Muscle of back (tissue), 11 donors: ENCODE results near the gene ITPK1. TPM values are rescaled to one million over a fixed set of nuclear protein-coding genes. Genes with fewer than 3 reads are reported as not detected.
"Not testable (repeated sequence)": the region's sequence is repeated elsewhere in the genome, so short reads cannot be mapped to it uniquely, and the experiment has no call there.

Source experiments
- DNase-seq, 3 donors: peaks; one replicate each; pipeline versions ENCODE4 v3.0.0 to v3.0.0-alpha.2; 2013
- polyA plus RNA-seq, 10 donors: library from polyadenylated mRNA; unstranded; fragments of 120-200 nt; gene quantifications; one replicate each; pipeline ENCODE4 v1.2.1, GENCODE V29; 2013; ENCODE audit not compliant: insufficient read length in 10 of 10

The ITPK1 gene
- polyA plus RNA-seq, 10 donors: 10.0 to 21.2 (median 14.4) TPM

- DNase-seq: not testable (repeated sequence)
Measured at GRCh38 chr14:93062013-93062412, 53.7 kb downstream of the ITPK1 start.

- DNase-seq: no peak
Measured at GRCh38 chr14:93061380-93062012, 54.2 kb downstream of the ITPK1 start.

- DNase-seq: no peak
Measured at GRCh38 chr14:93060841-93061240, 54.9 kb downstream of the ITPK1 start.

GRCh38 chr14:93059917-93060545 is 55.7 kb downstream of the ITPK1 start:
- DNase-seq: no peak

- no peak for DNase-seq
Measured at GRCh38 chr14:93059260-93059659, 56.5 kb downstream of the ITPK1 start.

GRCh38 chr14:93057586-93058280 is 58.0 kb downstream of the ITPK1 start:
- no peak for DNase-seq

GRCh38 chr14:93056840-93057585 is 58.7 kb downstream of the ITPK1 start:
- no peak for DNase-seq

- DNase-seq: no peak
Measured at GRCh38 chr14:93056166-93056839, 59.4 kb downstream of the ITPK1 start.

- no peak for DNase-seq
Measured at GRCh38 chr14:93055651-93056115, 60.0 kb downstream of the ITPK1 start.

- no peak for DNase-seq
Measured at GRCh38 chr14:93054876-93055275, 60.8 kb downstream of the ITPK1 start.

GRCh38 chr14:93054006-93054405 is 61.7 kb downstream of the ITPK1 start:
- DNase-seq: no peak

- no peak for DNase-seq
Measured at GRCh38 chr14:93051600-93052546, 63.9 kb downstream of the ITPK1 start.

- DNase-seq: no peak
Measured at GRCh38 chr14:93050761-93051160, 65.0 kb downstream of the ITPK1 start.

- DNase-seq: peak in 2 of 3 donors; percentile 20 to 40
Measured at GRCh38 chr14:93049867-93050331, 65.8 kb downstream of the ITPK1 start.

GRCh38 chr14:93049315-93049714 is 66.4 kb downstream of the ITPK1 start:
- no peak for DNase-seq

GRCh38 chr14:93048843-93049242 is 66.9 kb downstream of the ITPK1 start:
- no peak for DNase-seq

GRCh38 chr14:93047661-93048060 is 68.1 kb downstream of the ITPK1 start:
- no peak for DNase-seq

GRCh38 chr14:93047157-93047556 is 68.6 kb downstream of the ITPK1 start:
- DNase-seq: no peak

GRCh38 chr14:93046705-93047050 is 69.0 kb downstream of the ITPK1 start:
- DNase-seq: no peak

- no peak for DNase-seq
Measured at GRCh38 chr14:93045965-93046704, 69.6 kb downstream of the ITPK1 start.
